Lower leg skin (tissue), 3 donors: ENCODE results near the gene MPST.

Source experiments
- POLR2A ChIP-seq, 2 donors: fragments of 450-650 bp; IDR thresholded peaks; one replicate each; pipeline ENCODE4 v1.6.1; 2016 to 2017; ENCODE audit warnings: antibody characterized with exemption in 2 of 2, mild to moderate bottlenecking in 1 of 2, moderate library complexity in 1 of 2
- TF ChIP-seq, protein P1 (sequence below), 3 donors: fragments of 450-650 bp; IDR thresholded peaks; one replicate each; pipeline ENCODE4 v1.5.1; 2016; ENCODE audit warnings: antibody characterized with exemption in 3 of 3, mild to moderate bottlenecking in 3 of 3, moderate library complexity in 2 of 3

DNA sequence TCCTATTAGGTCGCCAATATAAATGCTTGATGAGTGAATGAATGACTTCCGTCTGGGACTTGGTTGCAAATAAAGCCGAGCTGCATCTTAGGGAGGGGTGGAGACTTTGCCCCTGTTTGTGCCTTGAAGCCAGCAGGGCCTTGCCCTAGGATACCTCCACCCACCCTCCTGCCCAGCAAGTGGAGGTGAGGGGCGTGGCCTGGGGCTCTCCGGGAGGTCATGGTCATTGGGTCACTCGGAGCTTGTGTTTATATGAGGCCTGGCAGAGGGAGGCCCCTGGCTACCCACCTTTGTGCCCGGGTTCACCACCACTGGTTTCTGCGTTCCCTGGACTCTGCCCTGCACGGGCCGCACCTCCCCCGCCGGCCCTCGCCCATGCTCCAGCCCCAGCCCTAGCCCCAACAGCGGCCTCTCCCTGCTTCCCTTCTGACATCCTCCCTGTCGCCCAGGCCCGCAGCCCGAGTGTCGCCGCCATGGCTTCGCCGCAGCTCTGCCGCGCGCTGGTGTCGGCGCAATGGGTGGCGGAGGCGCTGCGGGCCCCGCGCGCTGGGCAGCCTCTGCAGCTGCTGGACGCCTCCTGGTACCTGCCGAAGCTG is 4.3 kb downstream of the MPST start:
- TF ChIP-seq, protein P1, sequence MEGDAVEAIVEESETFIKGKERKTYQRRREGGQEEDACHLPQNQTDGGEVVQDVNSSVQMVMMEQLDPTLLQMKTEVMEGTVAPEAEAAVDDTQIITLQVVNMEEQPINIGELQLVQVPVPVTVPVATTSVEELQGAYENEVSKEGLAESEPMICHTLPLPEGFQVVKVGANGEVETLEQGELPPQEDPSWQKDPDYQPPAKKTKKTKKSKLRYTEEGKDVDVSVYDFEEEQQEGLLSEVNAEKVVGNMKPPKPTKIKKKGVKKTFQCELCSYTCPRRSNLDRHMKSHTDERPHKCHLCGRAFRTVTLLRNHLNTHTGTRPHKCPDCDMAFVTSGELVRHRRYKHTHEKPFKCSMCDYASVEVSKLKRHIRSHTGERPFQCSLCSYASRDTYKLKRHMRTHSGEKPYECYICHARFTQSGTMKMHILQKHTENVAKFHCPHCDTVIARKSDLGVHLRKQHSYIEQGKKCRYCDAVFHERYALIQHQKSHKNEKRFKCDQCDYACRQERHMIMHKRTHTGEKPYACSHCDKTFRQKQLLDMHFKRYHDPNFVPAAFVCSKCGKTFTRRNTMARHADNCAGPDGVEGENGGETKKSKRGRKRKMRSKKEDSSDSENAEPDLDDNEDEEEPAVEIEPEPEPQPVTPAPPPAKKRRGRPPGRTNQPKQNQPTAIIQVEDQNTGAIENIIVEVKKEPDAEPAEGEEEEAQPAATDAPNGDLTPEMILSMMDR (IDR thresholded peaks at IDR 0.05), result no peak
- TF ChIP-seq POLR2A (IDR thresholded peaks at IDR 0.05), result no peak
